Liver (tissue), 9 donors: Measurements from ENCODE around the gene TLCD1. TPM values are rescaled to one million over a fixed set of nuclear protein-coding genes. Genes with fewer than 3 reads are reported as not detected.

ENCODE experiments used
- DNase-seq: peaks from one replicate; pipeline ENCODE4 v3.0.0-alpha.2; 2017; ENCODE audit warnings: low spot score
- H3K27ac ChIP-seq, 2 donors: one replicate each; pipeline ENCODE4 v1.7.0; 2013; ENCODE audit warnings: inconsistent platforms in 2 of 2, low read length in 2 of 2, control low read depth in 1 of 2, low read depth in 1 of 2, mild to moderate bottlenecking in 1 of 2
- H3K27me3 ChIP-seq, 4 donors: one replicate each; pipeline versions ENCODE4 v1.6.1 to v1.7.0; 2013; ENCODE audit warnings: low read length in 3 of 4, inconsistent platforms in 1 of 4, mild to moderate bottlenecking in 1 of 4, moderate library complexity in 1 of 4; ENCODE audit not compliant: control insufficient read depth in 4 of 4, insufficient read depth in 4 of 4
- H3K36me3 ChIP-seq, 4 donors: one replicate each; pipeline versions ENCODE4 v1.6.1 to v1.7.0; 2013; ENCODE audit warnings: low read length in 3 of 4, mild to moderate bottlenecking in 3 of 4, low read depth in 1 of 4, moderate library complexity in 1 of 4; ENCODE audit not compliant: control insufficient read depth in 4 of 4, insufficient read depth in 3 of 4
- H3K4me1 ChIP-seq, 4 donors: one replicate each; pipeline versions ENCODE4 v1.6.1 to v1.7.0; 2013; ENCODE audit warnings: low read length in 3 of 4, mild to moderate bottlenecking in 3 of 4, moderate library complexity in 1 of 4; ENCODE audit not compliant: control insufficient read depth in 4 of 4, insufficient read depth in 4 of 4
- H3K4me3 ChIP-seq, 3 donors: one replicate each; pipeline versions ENCODE4 v1.6.1 to v1.7.0; 2013; ENCODE audit warnings: low read length in 3 of 3, control low read depth in 1 of 3, low read depth in 1 of 3, mild to moderate bottlenecking in 1 of 3
- H3K9ac ChIP-seq, 2 donors: one replicate each; pipeline ENCODE4 v1.7.0; 2013; ENCODE audit warnings: low read length in 2 of 2, mild to moderate bottlenecking in 2 of 2, moderate library complexity in 2 of 2, control low read depth in 1 of 2, low read depth in 1 of 2
- H3K9me3 ChIP-seq, 4 donors: one replicate each; pipeline versions ENCODE4 v1.6.1 to v1.7.0; 2013; ENCODE audit warnings: low read length in 3 of 4; ENCODE audit not compliant: control insufficient read depth in 4 of 4
- EGR1 ChIP-seq, 2 donors: IDR thresholded peaks; 2 replicates each; pipeline ENCODE4 v1.6.1; 2016 to 2018; ENCODE audit warnings: antibody characterized with exemption in 2 of 2, low read depth in 2 of 2
- FOXA1 ChIP-seq: IDR thresholded peaks from 2 replicates; pipeline ENCODE4 v1.6.1; 2016; ENCODE audit warnings: antibody characterized with exemption
- FOXA2 ChIP-seq: IDR thresholded peaks from 2 replicates; pipeline ENCODE4 v1.6.1; 2016; ENCODE audit warnings: antibody characterized with exemption
- GABPA ChIP-seq, 2 donors: IDR thresholded peaks in 1 of 2; conservative IDR thresholded peaks in 1 of 2; 2 replicates each; pipeline ENCODE4 v1.6.1; 2016; ENCODE audit warnings: antibody characterized with exemption in 2 of 2, mild to moderate bottlenecking in 1 of 2, moderate library complexity in 1 of 2
- HNF4G ChIP-seq: IDR thresholded peaks from 2 replicates; pipeline ENCODE4 v1.6.1; 2016; ENCODE audit warnings: antibody characterized with exemption
- NR2F2 ChIP-seq: IDR thresholded peaks from 2 replicates; pipeline ENCODE4 v1.6.1; 2016; ENCODE audit warnings: antibody characterized with exemption
- RXRA ChIP-seq, 2 donors: IDR thresholded peaks; 2 replicates each; pipeline ENCODE4 v1.6.1; 2017 to 2018; ENCODE audit warnings: antibody characterized with exemption in 2 of 2, mild to moderate bottlenecking in 1 of 2
- SP1 ChIP-seq: IDR thresholded peaks from 2 replicates; pipeline ENCODE4 v1.6.1; 2018; ENCODE audit warnings: antibody characterized with exemption, mild to moderate bottlenecking
- TAF1 ChIP-seq: conservative IDR thresholded peaks from 2 replicates; pipeline ENCODE4 v1.6.1; 2016; ENCODE audit warnings: antibody characterized with exemption, mild to moderate bottlenecking
- YY1 ChIP-seq: IDR thresholded peaks from 2 replicates; pipeline ENCODE4 v1.6.1; 2016; ENCODE audit warnings: antibody characterized with exemption, mild to moderate bottlenecking
- WGBS: extraction: QIAGEN DNeasy Blood & Tissue Kit; methylation state at CpG from one replicate; pipeline ENCODE4 v1.1.7; 2013; 5-methylcytosine and 5-hydroxymethylcytosine counted together
- polyA plus RNA-seq, 2 donors: library from polyadenylated mRNA; stranded (reverse) in 1 of 2; unstranded in 1 of 2; fragments of 200-250 nt in 1 of 2; fragments of >200 nt in 1 of 2; fragmentation: Nextera tagmentation in 1 of 2; extraction: Ambion mirVana in 1 of 2; gene quantifications; one replicate each; pipeline versions ENCODE4 v1.2.1 to v1.2.3, GENCODE V29; 2013 to 2015
- total RNA-seq, 2 donors: library from RNA; depleted of rRNA; stranded (reverse); fragments of >200 nt; gene quantifications; one replicate each; pipeline ENCODE4 v1.2.3, GENCODE V29; 2014
- TF ChIP-seq, protein P1 (sequence below): IDR thresholded peaks from 2 replicates; pipeline ENCODE4 v1.6.1; 2016; ENCODE audit warnings: antibody characterized with exemption
- TF ChIP-seq, protein P2 (sequence below): fragments of 150-350 bp; IDR thresholded peaks from 2 replicates; pipeline ENCODE4 v1.5.1; 2017; ENCODE audit warnings: improper control_type of control experiment, low read depth, low read length; ENCODE audit not compliant: missing input control
- TF ChIP-seq, protein P3 (sequence below): IDR thresholded peaks from 2 replicates; pipeline ENCODE4 v1.6.1; 2016; ENCODE audit warnings: antibody characterized with exemption, mild to moderate bottlenecking
- donor health status: healthy.
- donor health status: healthy.
- donor health status: healthy.
- donor health status: healthy.
- donor health status: healthy.

TLCD1 gene
- total and polyA plus RNA-seq, 4 donors, result 4.4 to 8.8 (median 6.5) TPM

GRCh38 chr17:28738680-28739384 lies 12.8 kb upstream of the TLCD1 start (continued):
- TF ChIP-seq, protein P1, sequence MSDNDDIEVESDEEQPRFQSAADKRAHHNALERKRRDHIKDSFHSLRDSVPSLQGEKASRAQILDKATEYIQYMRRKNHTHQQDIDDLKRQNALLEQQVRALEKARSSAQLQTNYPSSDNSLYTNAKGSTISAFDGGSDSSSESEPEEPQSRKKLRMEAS, result no peak
- TF ChIP-seq EGR1 (IDR thresholded peaks at IDR 0.05; ENCODE audit: low read depth in 2 of 2), result no peak

- no peak for TF ChIP-seq SP1
- TF ChIP-seq NR2F2, result no peak
- TF ChIP-seq, protein P2, sequence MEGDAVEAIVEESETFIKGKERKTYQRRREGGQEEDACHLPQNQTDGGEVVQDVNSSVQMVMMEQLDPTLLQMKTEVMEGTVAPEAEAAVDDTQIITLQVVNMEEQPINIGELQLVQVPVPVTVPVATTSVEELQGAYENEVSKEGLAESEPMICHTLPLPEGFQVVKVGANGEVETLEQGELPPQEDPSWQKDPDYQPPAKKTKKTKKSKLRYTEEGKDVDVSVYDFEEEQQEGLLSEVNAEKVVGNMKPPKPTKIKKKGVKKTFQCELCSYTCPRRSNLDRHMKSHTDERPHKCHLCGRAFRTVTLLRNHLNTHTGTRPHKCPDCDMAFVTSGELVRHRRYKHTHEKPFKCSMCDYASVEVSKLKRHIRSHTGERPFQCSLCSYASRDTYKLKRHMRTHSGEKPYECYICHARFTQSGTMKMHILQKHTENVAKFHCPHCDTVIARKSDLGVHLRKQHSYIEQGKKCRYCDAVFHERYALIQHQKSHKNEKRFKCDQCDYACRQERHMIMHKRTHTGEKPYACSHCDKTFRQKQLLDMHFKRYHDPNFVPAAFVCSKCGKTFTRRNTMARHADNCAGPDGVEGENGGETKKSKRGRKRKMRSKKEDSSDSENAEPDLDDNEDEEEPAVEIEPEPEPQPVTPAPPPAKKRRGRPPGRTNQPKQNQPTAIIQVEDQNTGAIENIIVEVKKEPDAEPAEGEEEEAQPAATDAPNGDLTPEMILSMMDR, result no peak
- TF ChIP-seq RXRA (IDR thresholded peaks at IDR 0.05), result no peak
- TF ChIP-seq YY1, result no peak
- TF ChIP-seq FOXA2, result no peak
- TF ChIP-seq, protein P3, sequence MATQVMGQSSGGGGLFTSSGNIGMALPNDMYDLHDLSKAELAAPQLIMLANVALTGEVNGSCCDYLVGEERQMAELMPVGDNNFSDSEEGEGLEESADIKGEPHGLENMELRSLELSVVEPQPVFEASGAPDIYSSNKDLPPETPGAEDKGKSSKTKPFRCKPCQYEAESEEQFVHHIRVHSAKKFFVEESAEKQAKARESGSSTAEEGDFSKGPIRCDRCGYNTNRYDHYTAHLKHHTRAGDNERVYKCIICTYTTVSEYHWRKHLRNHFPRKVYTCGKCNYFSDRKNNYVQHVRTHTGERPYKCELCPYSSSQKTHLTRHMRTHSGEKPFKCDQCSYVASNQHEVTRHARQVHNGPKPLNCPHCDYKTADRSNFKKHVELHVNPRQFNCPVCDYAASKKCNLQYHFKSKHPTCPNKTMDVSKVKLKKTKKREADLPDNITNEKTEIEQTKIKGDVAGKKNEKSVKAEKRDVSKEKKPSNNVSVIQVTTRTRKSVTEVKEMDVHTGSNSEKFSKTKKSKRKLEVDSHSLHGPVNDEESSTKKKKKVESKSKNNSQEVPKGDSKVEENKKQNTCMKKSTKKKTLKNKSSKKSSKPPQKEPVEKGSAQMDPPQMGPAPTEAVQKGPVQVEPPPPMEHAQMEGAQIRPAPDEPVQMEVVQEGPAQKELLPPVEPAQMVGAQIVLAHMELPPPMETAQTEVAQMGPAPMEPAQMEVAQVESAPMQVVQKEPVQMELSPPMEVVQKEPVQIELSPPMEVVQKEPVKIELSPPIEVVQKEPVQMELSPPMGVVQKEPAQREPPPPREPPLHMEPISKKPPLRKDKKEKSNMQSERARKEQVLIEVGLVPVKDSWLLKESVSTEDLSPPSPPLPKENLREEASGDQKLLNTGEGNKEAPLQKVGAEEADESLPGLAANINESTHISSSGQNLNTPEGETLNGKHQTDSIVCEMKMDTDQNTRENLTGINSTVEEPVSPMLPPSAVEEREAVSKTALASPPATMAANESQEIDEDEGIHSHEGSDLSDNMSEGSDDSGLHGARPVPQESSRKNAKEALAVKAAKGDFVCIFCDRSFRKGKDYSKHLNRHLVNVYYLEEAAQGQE, result no peak
- no peak for TF ChIP-seq FOXA1
- TF ChIP-seq, protein P1, result no peak
- TF ChIP-seq HNF4G, result no peak
- no peak for TF ChIP-seq TAF1
- no peak for TF ChIP-seq GABPA (IDR thresholded peaks at IDR 0.05 in 1 of 2, conservative IDR thresholded peaks at IDR 0.05 in 1 of 2)
- Histone ChIP-seq H3K9ac (no peak overlapping the region), H3K4me3 (no peak overlapping the region), H3K36me3 (no peaks in the 10 kb centered on the region), H3K4me1 (peaks cover under 1 to 2% (median 1%) of the 10 kb centered on the region in 4 donors), H3K27me3 (no peaks in the 10 kb centered on the region), H3K27ac (no peak overlapping the region), H3K9me3 (no peaks in the 10 kb centered on the region)
- 90% methylated on average over 22 of the region's 22 CpGs for WGBS
- no peak for DNase-seq
Measured at GRCh38 chr17:28737770-28738679, 12.0 kb upstream of the TLCD1 start.
